ENCODE results near the gene IRX4.

IRX4 gene

DNA sequence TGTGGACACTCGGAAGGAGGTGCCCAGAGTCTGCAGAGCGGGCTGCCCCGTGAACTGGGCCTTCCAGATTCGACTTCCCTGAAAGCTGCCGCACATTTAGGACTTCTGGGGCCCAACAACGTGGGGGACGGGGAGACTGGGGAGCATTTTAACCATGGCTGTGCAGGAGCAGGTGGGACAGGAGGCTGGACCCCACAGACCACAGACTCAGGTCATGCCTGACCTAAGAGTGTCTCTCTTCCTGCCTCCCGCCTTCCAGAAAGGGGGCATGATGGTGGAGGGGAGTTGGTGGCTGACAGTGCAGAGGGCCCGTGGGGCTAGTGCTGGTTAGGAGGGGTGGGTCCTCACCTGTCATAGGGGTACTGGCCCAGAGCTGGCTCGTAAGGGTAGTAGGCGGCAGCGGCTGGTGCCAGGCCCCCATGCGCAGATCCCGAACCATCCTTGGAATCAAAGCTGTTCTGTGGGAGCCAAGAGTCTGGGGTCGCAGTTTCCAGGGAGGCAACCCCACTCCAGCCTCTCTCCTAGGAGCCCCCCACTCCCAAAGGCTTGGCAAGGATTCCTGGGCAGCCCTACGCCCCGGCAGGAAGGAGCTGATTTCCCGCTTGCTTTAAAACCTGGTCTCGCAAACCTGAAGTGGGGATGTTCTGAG is 2.2 kb downstream of the IRX4 start:
- no peak for DNase-seq
- no peak overlapping the region for H3K27ac Mint-ChIP-seq
- no peak overlapping the region for H3K4me3 Mint-ChIP-seq
- H3K4me1 Mint-ChIP-seq (ENCODE audit: low read depth), result peaks cover 16% of the 10 kb centered on the region
- peaks cover 74% of the 10 kb centered on the region for H3K27me3 Mint-ChIP-seq
- H3K36me3 Mint-ChIP-seq (ENCODE audit: low read depth), result no peaks in the 10 kb centered on the region
- no peaks in the 10 kb centered on the region for H3K9me3 Mint-ChIP-seq

- peaks cover 73% of the 10 kb centered on the region for H3K27me3 Mint-ChIP-seq
- H3K9me3 Mint-ChIP-seq, result no peaks in the 10 kb centered on the region
- DNase-seq, result no peak
- no peak overlapping the region for H3K4me3 Mint-ChIP-seq
- no peaks in the 10 kb centered on the region for H3K36me3 Mint-ChIP-seq (ENCODE audit: low read depth)
- H3K4me1 Mint-ChIP-seq (ENCODE audit: low read depth), result peaks cover 19% of the 10 kb centered on the region
- peak overlapping the region; percentile 24 for H3K27ac Mint-ChIP-seq
Measured at GRCh38 chr5:1879292-1880263, 3.1 kb downstream of the IRX4 start.

DNA sequence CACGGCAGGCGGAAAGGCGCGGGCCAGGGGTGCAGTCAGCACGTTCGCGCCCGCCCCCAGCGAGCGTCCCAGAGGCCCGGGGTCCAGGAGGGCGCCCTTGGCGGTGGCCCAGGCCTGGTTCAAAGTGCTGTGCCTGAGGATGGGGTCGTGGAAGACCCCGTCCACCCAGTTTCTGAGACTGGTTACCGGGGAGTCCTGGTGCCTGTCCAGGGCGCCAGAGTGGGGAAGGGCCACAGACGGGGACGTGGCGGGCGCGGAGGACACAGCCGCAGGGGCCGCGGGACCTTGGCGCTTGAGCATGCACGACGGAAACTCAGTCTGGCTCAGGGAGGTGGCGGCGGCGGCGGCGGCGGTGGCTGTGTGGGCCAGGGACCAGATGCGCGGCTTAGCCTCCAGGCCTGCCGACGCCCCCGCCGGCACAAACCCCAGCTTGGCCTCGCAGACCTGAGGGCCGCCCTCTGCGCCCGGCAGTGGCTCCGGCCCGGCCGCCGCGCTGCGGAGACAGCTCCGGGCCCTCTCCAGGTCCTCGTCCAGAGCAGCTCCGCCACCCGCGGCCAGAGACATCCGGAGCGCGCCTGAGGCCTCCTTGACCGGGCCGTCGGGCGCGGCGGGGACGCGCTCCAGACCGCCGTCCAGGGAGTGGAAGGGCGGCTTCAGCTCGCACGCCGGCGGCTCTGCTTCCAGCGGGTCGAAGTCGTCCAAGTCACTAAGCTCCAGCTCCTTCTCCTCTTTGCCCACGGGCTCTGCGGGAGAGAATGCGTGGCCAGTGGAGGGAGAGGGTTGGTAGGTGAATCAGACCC is 4.5 kb downstream of the IRX4 start:
- Mint-ChIP-seq H3K4me1 (ENCODE audit: low read depth) (peaks cover 13% of the 10 kb centered on the region), H3K4me3 (no peak overlapping the region), H3K27me3 (peaks cover 74% of the 10 kb centered on the region), H3K36me3 (ENCODE audit: low read depth) (no peaks in the 10 kb centered on the region), H3K9me3 (no peaks in the 10 kb centered on the region), H3K27ac (no peak overlapping the region)
- DNase-seq, result no peak

DNA sequence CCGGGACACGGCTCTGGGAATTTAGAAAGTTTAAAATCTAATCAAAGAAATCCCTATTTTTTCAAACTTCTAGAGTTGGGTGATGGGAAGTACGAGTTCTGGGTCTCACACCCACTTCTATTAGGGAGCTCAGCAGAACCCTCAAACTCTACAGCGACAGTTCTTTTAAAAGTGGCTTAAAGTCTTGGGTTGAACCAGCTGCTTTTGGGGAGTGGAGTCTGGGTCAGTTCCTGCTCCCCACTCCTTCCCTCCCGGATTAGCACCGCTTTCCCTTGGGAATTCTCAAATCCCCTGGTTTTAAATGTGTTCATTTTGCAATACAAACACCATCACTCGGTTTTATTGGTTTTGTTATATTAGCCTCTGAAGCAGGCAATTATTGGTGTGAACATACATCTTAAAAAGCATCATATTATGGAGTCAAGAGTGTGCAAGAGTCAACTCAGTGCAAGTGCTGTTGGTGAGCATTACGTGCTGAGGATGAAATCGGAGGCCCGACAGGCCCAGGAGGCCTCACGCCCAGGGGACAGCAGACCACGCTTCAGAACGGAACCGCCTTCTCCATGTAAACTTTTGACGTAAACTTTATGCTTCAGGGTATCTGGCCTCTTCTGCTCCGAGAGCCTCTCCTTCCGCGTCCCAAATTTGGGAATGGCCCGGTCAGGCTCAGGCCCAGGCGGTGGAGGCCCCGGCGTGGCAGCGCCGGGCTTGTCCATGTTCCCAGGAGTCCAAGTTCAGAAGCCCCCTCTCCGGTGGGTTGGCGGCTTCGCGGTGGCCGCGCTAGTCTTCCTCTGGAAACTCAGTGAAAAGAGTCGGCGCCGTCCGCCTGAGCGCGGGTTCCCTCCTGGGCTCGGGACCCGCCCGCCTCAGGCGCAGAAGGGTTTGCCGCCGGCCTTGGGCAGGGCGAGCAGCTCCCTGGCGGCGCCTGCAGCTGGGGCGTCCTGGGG is 5.3 kb downstream of the IRX4 start:
- peaks cover 11% of the 10 kb centered on the region for H3K4me1 Mint-ChIP-seq (ENCODE audit: low read depth)
- H3K27me3 Mint-ChIP-seq, result peaks cover 79% of the 10 kb centered on the region
- no peaks in the 10 kb centered on the region for H3K36me3 Mint-ChIP-seq (ENCODE audit: low read depth)
- no peak overlapping the region for H3K4me3 Mint-ChIP-seq
- no peak for DNase-seq
- H3K9me3 Mint-ChIP-seq, result no peaks in the 10 kb centered on the region
- no peak overlapping the region for H3K27ac Mint-ChIP-seq

DNA sequence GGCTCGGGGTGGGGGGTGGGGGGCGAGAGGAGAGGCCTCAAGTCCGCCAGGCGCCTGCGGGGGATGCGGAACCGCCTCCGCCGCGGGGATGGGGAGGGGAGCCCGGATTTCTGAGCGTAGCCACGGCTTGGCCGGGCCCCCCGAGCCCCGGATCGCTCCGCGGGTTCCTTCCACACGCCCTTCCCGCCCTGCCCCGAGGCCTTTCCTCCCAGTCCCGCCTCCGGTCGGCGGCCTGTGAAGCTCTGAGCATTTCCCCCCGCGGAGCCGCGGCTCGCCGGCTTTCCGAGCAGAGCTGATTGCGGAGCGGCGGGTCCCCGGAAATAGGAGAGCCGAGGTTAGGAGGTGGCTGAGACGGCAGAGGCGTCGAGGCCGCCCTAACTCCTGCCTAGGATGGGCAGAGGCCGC is 6.1 kb downstream of the IRX4 start:
- Mint-ChIP-seq H3K9me3 (no peaks in the 10 kb centered on the region), H3K27me3 (peaks cover 81% of the 10 kb centered on the region)

GRCh38 chr5:1875843-1876659 is 6.7 kb downstream of the IRX4 start:
- Mint-ChIP-seq H3K27ac (no peak overlapping the region), H3K9me3 (no peaks in the 10 kb centered on the region), H3K27me3 (peaks cover 75% of the 10 kb centered on the region), H3K36me3 (ENCODE audit: low read depth) (no peaks in the 10 kb centered on the region), H3K4me3 (peak overlapping the region; percentile 18), H3K4me1 (ENCODE audit: low read depth) (peaks cover 11% of the 10 kb centered on the region)
- DNase-seq, result no peak

More for the DNA sequence above, 6.1 kb downstream of the IRX4 start:
- H3K27ac Mint-ChIP-seq, result no peak overlapping the region
- H3K36me3 Mint-ChIP-seq (ENCODE audit: low read depth), result no peaks in the 10 kb centered on the region
- peak; percentile 36 for DNase-seq
- peaks cover 11% of the 10 kb centered on the region for H3K4me1 Mint-ChIP-seq (ENCODE audit: low read depth)
- H3K4me3 Mint-ChIP-seq, result no peak overlapping the region

DNA sequence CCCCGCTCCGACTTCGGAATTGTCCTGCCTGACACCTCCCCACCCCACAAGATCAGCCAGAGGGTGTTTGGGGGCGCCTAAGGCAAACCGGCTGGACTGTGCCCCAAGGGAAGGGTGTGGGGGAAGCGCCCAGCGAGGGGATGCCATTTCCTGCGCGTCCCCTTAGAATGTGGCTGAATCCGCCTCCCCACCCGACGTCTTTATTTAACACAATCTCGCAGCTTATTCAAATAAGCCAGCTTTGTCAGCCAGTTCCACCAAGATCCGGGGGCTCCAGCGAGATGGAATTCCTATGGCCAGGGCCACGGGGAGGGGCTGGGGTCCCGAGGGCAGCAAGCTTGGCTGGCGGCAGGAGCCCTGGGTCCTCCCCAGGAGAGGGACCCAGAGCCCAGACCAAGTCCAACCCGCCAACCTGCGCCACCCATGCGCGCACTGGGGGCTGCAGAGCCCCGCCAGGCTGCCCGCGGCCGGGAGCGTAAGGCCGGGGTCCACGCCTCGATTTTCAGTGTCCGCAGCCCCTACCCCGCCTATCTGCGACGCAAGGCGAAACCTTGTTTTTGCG is 7.4 kb downstream of the IRX4 start:
- Mint-ChIP-seq H3K27me3 (peaks cover 71% of the 10 kb centered on the region), H3K36me3 (ENCODE audit: low read depth) (no peaks in the 10 kb centered on the region), H3K27ac (no peak overlapping the region), H3K4me1 (ENCODE audit: low read depth) (peaks cover 9% of the 10 kb centered on the region), H3K4me3 (no peak overlapping the region), H3K9me3 (no peaks in the 10 kb centered on the region)
- no peak for DNase-seq

- H3K27ac Mint-ChIP-seq, result no peak overlapping the region
- H3K36me3 Mint-ChIP-seq (ENCODE audit: low read depth), result no peaks in the 10 kb centered on the region
- no peak for DNase-seq
- H3K9me3 Mint-ChIP-seq, result no peaks in the 10 kb centered on the region
- H3K4me1 Mint-ChIP-seq (ENCODE audit: low read depth), result peaks cover 9% of the 10 kb centered on the region
- H3K27me3 Mint-ChIP-seq, result peaks cover 65% of the 10 kb centered on the region
- no peak overlapping the region for H3K4me3 Mint-ChIP-seq
Measured at GRCh38 chr5:1874771-1875220, 7.9 kb downstream of the IRX4 start.

GRCh38 chr5:1874348-1874747 is 8.4 kb downstream of the IRX4 start:
- Mint-ChIP-seq H3K9me3 (no peaks in the 10 kb centered on the region), H3K27ac (no peak overlapping the region), H3K4me1 (ENCODE audit: low read depth) (peaks cover 7% of the 10 kb centered on the region)

DNA sequence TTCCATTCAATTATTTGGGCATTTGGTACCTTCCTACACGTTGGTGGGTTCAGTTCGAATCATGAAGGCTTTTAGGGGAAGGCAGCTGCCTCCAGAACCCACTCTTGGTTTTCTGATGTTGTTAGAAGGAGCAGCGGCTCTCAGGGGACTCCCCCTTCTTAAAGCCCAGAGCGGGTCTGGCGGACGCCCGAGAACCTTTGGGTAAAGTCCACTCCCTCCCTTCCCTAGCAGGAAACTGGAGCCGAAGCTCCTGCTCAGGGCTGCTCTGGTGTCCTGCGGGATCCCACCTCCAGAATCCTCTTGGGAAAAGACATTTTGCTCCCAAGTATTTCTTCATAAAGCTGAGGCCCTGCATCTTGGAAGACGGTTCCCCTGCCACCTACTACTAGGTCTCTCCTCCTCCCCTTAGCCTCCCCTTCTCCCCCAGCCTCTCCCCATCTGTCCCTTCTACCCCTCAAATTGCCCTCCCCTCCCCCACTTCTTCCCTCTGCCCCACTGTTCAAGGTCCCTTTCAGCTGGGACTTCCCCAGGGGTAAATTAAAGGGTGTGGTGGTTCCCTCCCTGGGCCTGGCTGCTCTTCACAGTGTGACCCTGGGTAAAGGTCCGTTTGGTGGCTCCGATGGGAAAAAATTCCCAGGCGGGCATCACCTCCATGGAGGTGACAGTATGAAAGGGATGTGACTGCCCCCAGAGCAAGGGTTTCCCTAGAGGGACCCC is 9.3 kb downstream of the IRX4 start:
- Mint-ChIP-seq H3K4me3 (no peak overlapping the region), H3K27me3 (peaks cover 52% of the 10 kb centered on the region), H3K27ac (no peak overlapping the region), H3K36me3 (ENCODE audit: low read depth) (no peaks in the 10 kb centered on the region), H3K4me1 (ENCODE audit: low read depth) (peaks cover 7% of the 10 kb centered on the region), H3K9me3 (no peaks in the 10 kb centered on the region)
- DNase-seq, result no peak

More at GRCh38 chr5:1874348-1874747, 8.4 kb downstream of the IRX4 start:
- DNase-seq, result no peak
- H3K27me3 Mint-ChIP-seq, result peaks cover 61% of the 10 kb centered on the region
- H3K36me3 Mint-ChIP-seq (ENCODE audit: low read depth), result no peaks in the 10 kb centered on the region
- no peak overlapping the region for H3K4me3 Mint-ChIP-seq

- Mint-ChIP-seq H3K36me3 (ENCODE audit: low read depth) (no peaks in the 10 kb centered on the region), H3K27ac (no peak overlapping the region), H3K27me3 (peaks cover 43% of the 10 kb centered on the region), H3K9me3 (no peaks in the 10 kb centered on the region), H3K4me1 (ENCODE audit: low read depth) (peaks cover 7% of the 10 kb centered on the region), H3K4me3 (no peak overlapping the region)
- no peak for DNase-seq
Measured at GRCh38 chr5:1871441-1871840, 11.3 kb downstream of the IRX4 start.
